Right cardiac atrium (tissue), 5 donors: ENCODE measurements around the gene XIAP. TPM values are rescaled to one million over a fixed set of nuclear protein-coding genes. Genes with fewer than 3 reads are reported as not detected.

Source experiments
- ATAC-seq, 2 donors: fragments of 200-7000 bp; cut with Tn5 transposase; one replicate each; pipeline versions ENCODE4 v1.8.0 to v1.9.1; 2020; ENCODE audit warnings: moderate library complexity in 2 of 2, mild to moderate bottlenecking in 1 of 2
- DNase-seq, 3 donors: peaks; one replicate each; pipeline ENCODE4 v3.0.0-alpha.2; 2020
- H3K27ac ChIP-seq: one replicate; pipeline ENCODE4 v1.5.1; 2013; ENCODE audit warnings: mild to moderate bottlenecking, low read length, control low read depth, moderate library complexity
- H3K27me3 ChIP-seq: one replicate; pipeline ENCODE4 v1.6.1; 2013; ENCODE audit not compliant: control insufficient read depth, insufficient read depth
- H3K4me1 ChIP-seq: one replicate; pipeline ENCODE4 v1.6.1; 2013; ENCODE audit warnings: low read length; ENCODE audit not compliant: control insufficient read depth, insufficient read depth
- H3K4me3 ChIP-seq: one replicate; pipeline ENCODE4 v1.5.1; 2013; ENCODE audit warnings: low read length, control low read depth
- H3K9me3 ChIP-seq: one replicate; pipeline ENCODE4 v1.6.1; 2013; ENCODE audit warnings: low read length; ENCODE audit not compliant: control insufficient read depth
- WGBS: extraction: QIAGEN DNeasy Blood & Tissue Kit; methylation state at CpG from one replicate; pipeline ENCODE4 v1.1.7; 2013; 5-methylcytosine and 5-hydroxymethylcytosine counted together
- intact Hi-C, 4 donors: fragments of 100-400 bp; cut with DNase I; formaldehyde crosslinking; loops; one replicate each; pipeline versions ENCODE4 v1.11.0 to v1.14.0; 2022 to 2023
- polyA plus RNA-seq: library from polyadenylated mRNA; stranded (reverse); fragments of 200-250 nt; gene quantifications from one replicate; pipeline ENCODE4 v1.2.3, GENCODE V29; 2013
- total RNA-seq, 4 donors: library from RNA; stranded (reverse); fragmentation: NEBNext Ultra II Directional; extraction: Animal tissue kit (Norgen Biotek cat#: 25700); gene quantifications; one replicate each; pipeline ENCODE4 v1.2.1, GENCODE V29; 2021
- donor health status: healthy with polysubstance abuse.
- donor health status: DM: no; HTN: yes; CAD: no.
- donor health status: DM: no; HTN: no; CAD: no.
- donor health status: DM: no; HTN: yes; CAD: no; lungs with severe emphysema.
- donor health status: DM: yes; HTN: yes; CAD: no.

The XIAP gene
- total and polyA plus RNA-seq, 5 donors: 12.7 to 37.7 (median 32.2) TPM

DNA sequence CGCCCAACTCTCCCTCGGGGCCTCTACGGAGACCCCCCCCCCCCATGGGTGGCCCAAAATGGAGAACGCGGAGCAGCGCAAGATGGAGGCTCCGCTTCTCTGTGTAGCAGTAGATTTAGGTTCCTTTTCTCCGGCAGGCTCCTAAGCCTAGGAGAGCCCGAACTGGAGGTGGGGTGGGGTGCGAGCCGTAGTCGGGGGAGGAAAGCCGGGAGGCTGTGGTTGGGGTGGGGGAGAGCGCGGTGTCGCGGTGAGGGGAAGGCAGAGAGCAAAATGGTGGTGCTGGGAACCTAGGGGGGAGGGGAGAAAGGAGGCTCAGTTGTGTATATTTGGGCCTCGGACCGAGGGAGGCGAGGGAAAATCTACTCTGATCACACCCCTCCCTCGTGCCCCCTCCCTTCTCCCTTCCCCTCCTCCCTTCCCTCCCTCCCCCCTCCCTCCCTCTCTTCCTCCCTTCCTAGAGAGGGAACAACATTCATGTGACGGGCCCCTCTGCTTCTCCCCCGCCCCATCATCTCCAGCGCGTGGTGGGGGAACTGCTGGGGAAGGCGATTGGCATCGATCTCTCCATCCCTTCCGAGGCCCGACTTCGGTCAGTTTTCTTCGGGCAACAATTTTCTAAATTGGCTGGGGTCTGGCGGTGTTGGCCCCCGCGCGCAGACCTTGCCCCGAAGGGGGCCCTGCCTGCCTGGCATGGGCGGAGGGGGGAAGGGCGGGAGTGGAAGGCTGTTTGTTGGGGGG lies 101.6 kb downstream of the XIAP start, which contains the start of gene STAG2:
TSS of gene STAG2 (plus strand) at position 439 of the 738 bp plus-strand sequence. CDS start 60,922 bp downstream, outside the sequence.
- H3K9me3 ChIP-seq: no peaks in the 10 kb centered on the region
- no peaks in the 10 kb centered on the region for H3K4me1 ChIP-seq
- H3K27me3 ChIP-seq: no peaks in the 10 kb centered on the region
- H3K27ac ChIP-seq: peak within 1 kb of the TSS; percentile 99
- DNase-seq (peak; percentile 71 to 87 (median 87)), ATAC-seq (peak; percentile 68 to 73)
- WGBS: 0% methylated on average over 38 of the region's 38 CpGs
- peak within 1 kb of the TSS; percentile 94 for H3K4me3 ChIP-seq
- intact Hi-C loops: no loop called here

DNA sequence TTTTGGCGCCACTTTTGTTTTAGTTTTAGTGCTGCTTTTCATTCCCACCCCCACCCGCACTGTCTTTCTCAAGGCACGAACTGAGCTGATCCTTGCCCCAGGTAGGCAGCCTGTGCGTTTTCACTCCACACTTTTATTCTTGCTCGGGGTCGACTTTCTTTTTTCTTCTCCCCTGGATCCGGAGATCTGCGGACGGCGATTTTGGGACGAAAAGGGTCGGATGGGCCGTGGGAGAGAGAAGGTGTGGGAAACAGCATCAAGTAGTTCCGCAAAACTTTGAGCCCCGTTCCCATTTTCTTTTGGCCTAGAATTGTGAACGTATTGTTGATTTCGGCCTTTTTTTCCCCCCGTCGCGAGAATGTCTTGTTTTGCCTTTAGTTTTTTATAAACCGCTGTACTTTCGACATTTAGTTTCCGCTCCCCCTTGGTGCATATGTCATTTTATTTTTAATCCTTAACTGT lies 102.2 kb downstream of the XIAP start:
- intact Hi-C loops: no loop called here
- WGBS: 0% methylated on average over 23 of the region's 23 CpGs
- no peaks in the 10 kb centered on the region for H3K9me3 ChIP-seq

DNA sequence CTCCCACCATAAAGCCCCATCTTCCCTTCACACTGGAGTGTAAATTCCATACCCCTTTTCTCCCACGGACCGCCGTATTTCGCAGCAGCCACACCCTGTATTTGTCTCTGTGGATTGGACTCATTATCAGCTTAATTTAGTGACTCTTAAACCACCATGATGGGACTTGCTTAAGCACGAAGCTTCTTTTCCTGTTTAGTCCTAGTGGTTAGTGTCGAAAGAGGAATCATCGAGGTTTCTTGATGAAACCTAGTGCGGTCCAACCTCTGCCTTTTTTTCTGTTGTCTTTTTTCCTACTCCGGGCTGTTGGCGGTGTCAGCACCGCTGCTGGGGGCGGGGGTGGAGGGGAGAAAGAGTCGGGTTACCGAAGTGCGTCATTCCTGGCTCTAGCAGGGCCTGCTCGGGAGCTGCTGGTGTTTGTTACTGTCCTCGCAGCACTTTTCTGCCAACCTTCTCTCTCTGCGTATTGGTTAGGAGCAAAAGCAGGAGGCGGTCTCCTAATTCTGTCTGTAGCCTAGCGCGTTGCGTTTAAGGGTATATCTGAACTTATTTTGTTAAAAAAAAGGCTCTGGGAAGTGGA lies 103.0 kb downstream of the XIAP start:
- no peaks in the 10 kb centered on the region for H3K4me1 ChIP-seq
- H3K4me3 ChIP-seq: peak overlapping the region; percentile 94
- ATAC-seq: peak; percentile 84 to 90
- under 1% methylated on average over 22 of the region's 22 CpGs for WGBS
- no peaks in the 10 kb centered on the region for H3K9me3 ChIP-seq
- intact Hi-C loops: no loop called here
- no peaks in the 10 kb centered on the region for H3K27me3 ChIP-seq
- H3K27ac ChIP-seq: peak overlapping the region; percentile 99
- peak; percentile 89 to 94 (median 93) for DNase-seq

More for the DNA sequence above, 102.2 kb downstream of the XIAP start:
- Histone ChIP-seq H3K27ac (peak overlapping the region; percentile 99), H3K4me3 (peak overlapping the region; percentile 94), H3K27me3 (no peaks in the 10 kb centered on the region), H3K4me1 (no peaks in the 10 kb centered on the region)
- no peak for ATAC-seq
- no peak for DNase-seq

Other genes with a start within 250 kb of the XIAP start
- gene THOC2, start 127.0 kb upstream of the XIAP start, total RNA-seq: 10 to 100 TPM; 29.9 to 37.4 (median 35.1) TPM
- 24.7 TPM for gene THOC2, start 127.0 kb upstream of the XIAP start, polyA plus RNA-seq
- gene STAG2, start 101.7 kb downstream of the XIAP start, total RNA-seq: 10 to 100 TPM; 37.5 to 43.4 (median 40.6) TPM
- 11.9 TPM for gene STAG2, start 101.7 kb downstream of the XIAP start, polyA plus RNA-seq